Mesodermal cell (in vitro differentiated cells): ENCODE results near the gene TIFAB.

Experiments used
- H3K27ac ChIP-seq: 2 replicates; pipeline ENCODE4 v1.7.0; 2013; ENCODE audit warnings: mild to moderate bottlenecking, low read depth, low read length, moderate library complexity; ENCODE audit not compliant: severe bottlenecking
- H3K36me3 ChIP-seq: 2 replicates; pipeline ENCODE4 v1.7.1; 2013; ENCODE audit warnings: mild to moderate bottlenecking, low read length, moderate library complexity; ENCODE audit not compliant: control insufficient read depth, insufficient read depth
- H3K4me1 ChIP-seq: one replicate; pipeline ENCODE4 v1.7.1; 2013; ENCODE audit warnings: mild to moderate bottlenecking, low read length; ENCODE audit not compliant: insufficient read depth, control insufficient read depth, poor library complexity, severe bottlenecking
- H3K4me3 ChIP-seq: 2 replicates; pipeline ENCODE4 v1.7.0; 2013; ENCODE audit warnings: low read length, control low read depth, mild to moderate bottlenecking; ENCODE audit not compliant: insufficient read depth, poor library complexity, severe bottlenecking; ENCODE audit errors: extremely low read depth
- H3K9me3 ChIP-seq: 2 replicates; pipeline ENCODE4 v1.7.1; 2013; ENCODE audit warnings: mild to moderate bottlenecking, low read length, moderate library complexity; ENCODE audit not compliant: control insufficient read depth
- WGBS, 2 experiments: methylation state at CpG; one replicate each; pipeline ENCODE4 v1.1.5; 2013; ENCODE audit warnings: missing lambda C conversion rate in 2 of 2; ENCODE audit not compliant: insufficient coverage in 2 of 2; 5-methylcytosine and 5-hydroxymethylcytosine counted together

Gene TIFAB

DNA sequence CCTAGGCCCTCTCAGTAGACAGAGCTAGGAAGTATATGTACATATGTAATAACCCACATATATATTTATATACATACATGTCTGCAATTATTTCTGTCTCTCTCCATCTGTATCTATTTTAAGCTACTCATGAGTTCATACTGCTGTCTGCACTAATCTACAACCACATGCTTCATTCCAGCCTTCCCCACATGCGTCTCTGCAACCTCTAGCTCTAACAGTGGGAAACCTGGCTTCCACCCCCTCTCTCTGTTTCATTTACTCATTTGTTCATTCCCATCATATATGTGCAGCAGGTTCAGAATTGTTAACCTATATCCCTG is 28.3 kb downstream of the TIFAB start:
- H3K4me1 ChIP-seq, result peaks cover 18% of the 10 kb centered on the region
- peak overlapping the region; percentile 83 for H3K27ac ChIP-seq
- WGBS, 2 experiments, result 100% methylated on average over 1 of the region's 1 CpG

DNA sequence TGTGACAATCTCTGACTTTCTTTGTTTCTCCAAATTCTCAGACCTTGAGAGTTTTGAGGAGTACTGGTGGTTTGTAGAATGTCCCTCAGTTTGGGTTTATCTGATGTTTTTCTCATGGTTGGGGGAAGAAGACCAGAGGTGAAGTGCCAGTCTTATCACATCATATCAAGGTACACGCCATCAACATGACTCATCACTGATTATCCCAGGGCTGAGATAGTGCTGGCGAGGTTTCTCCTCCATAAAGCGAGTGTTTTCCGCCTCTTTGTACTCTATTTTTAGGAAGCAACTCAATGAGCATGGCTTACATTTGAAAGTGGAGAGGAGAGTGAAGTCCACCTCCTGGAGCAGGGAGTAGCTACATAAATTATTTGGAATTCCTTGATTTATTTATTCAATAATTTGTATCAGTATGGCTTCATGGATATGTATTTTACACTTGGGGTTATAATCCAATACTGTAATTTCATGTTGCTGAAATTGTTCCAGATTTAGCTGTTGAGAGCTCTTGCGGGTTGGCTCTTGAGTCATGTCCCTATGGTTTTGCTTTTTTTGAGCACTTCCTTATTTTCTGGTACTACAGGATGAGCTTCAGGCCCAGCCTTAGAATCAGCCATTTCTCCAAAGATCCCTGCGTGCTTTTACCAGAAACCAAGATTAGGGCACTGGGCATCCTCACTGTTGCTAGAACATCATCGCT is 28.9 kb downstream of the TIFAB start:
- no peaks in the 10 kb centered on the region for H3K36me3 ChIP-seq
- no peak overlapping the region for H3K4me3 ChIP-seq
- H3K27ac ChIP-seq, result peak overlapping the region; percentile 83
- WGBS, 2 experiments, result 100% methylated on average over 2 of the region's 7 CpGs
- H3K4me1 ChIP-seq, result peaks cover 18% of the 10 kb centered on the region
- peaks cover 12% of the 10 kb centered on the region for H3K9me3 ChIP-seq

More for the DNA sequence above, 28.3 kb downstream of the TIFAB start:
- no peak overlapping the region for H3K4me3 ChIP-seq
- peaks cover 15% of the 10 kb centered on the region for H3K9me3 ChIP-seq
- no peaks in the 10 kb centered on the region for H3K36me3 ChIP-seq

DNA sequence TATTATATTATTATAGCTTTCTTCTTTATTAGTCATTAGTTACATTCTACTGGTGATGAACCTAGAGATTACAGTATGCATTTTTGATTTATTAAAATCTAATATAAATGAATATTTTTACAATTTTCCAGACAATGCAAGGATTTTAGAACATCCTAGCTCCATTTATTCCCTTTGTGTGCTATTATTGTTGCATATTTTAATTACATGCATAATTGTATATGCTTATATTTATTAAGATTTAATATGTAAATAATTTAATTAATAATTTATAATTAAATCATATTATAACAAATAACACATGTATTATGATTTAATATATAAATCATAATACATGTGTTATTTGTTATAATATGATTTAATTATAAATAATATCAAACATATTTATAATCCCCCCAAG is 29.7 kb downstream of the TIFAB start:
- Histone ChIP-seq H3K4me1 (peaks cover 18% of the 10 kb centered on the region), H3K9me3 (peaks cover 3% of the 10 kb centered on the region), H3K27ac (no peak overlapping the region), H3K36me3 (no peaks in the 10 kb centered on the region), H3K4me3 (no peak overlapping the region)

DNA sequence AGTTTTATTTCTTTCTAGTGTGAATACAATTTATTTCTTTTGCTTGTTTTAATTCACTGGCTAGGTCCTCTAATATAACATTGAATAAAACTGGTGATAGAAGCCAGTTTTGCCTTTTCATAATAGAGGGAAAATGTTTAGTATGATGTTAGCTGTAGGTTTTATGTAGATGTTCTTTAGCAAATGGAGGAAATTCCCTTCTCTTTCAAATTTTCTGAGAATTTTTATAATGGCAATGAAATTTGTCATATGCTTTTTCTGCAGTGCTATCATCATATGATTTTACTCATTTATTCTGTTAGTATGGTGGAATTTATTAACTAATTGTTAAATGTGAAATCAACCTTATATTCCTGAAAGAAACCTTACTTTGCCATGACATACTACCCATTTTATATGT is 35.1 kb downstream of the TIFAB start:
- Histone ChIP-seq H3K4me1 (no peaks in the 10 kb centered on the region), H3K4me3 (no peak overlapping the region), H3K36me3 (no peaks in the 10 kb centered on the region), H3K27ac (no peak overlapping the region), H3K9me3 (peaks cover 3% of the 10 kb centered on the region)

DNA sequence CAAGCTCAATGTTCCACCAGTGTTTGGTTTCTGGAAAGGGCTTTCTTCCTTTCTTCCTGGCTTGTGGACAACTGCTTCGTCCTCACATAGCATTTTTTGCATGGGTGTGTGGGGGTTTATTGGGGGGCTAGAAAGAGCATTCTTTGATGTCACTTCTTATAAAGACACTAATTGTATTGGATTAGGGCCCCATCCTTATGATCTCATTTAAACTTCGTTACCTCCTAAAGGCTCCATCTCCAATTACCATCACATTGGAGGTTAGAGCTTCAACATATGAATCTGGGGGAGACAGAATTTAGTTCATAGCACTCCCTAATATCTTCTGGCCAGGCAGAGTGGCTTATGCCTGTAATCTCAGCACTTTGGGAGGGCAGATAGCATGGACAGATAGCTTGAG is 47.1 kb downstream of the TIFAB start:
- no peak overlapping the region for H3K27ac ChIP-seq
- H3K4me3 ChIP-seq, result no peak overlapping the region
- peaks cover 8% of the 10 kb centered on the region for H3K4me1 ChIP-seq
- no peaks in the 10 kb centered on the region for H3K9me3 ChIP-seq
- no CpG with 5 or more reads among the region's 2 CpGs for WGBS, 2 experiments
- no peaks in the 10 kb centered on the region for H3K36me3 ChIP-seq

DNA sequence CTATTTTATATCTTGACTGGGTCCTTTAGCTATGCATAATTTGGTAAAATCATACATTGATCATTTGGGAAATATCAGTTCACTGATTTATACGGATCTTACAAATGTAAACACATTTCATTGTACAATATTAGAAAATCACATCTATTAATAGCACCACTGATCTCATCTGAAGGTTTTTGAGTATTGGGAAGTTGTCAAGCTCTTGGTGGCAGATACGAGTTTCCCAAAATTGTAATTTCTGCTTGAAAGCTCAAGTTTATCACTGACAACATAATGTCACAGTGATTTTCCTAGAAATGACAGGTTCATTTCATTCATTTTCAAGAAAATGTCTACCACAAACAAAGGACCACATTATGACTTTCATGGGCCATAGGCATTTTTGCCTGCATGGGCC is 50.1 kb downstream of the TIFAB start:
- Histone ChIP-seq H3K4me3 (no peak overlapping the region), H3K4me1 (peaks cover 22% of the 10 kb centered on the region), H3K36me3 (no peaks in the 10 kb centered on the region), H3K9me3 (no peaks in the 10 kb centered on the region), H3K27ac (no peak overlapping the region)
- WGBS, 2 experiments, result no CpG with 5 or more reads among the region's 2 CpGs

DNA sequence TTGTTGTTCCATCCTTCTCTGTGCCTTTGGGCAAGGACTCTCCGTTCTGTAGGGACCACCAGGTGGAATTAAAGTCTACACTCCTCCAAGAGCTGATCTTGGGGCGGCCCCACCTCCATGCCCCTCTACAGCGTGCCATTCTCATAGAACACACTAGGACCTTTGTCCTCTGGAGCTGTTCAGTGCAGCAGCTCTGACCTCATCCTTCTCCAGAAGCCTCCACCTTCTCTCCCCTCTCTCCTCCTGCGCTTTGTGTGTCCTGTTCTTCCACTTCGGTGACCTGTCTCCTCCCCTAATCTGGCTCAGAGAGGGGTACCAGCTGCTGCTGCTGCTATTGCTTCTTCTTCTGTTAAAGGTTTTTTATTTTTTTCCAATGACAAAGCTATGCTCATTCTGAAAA is 51.3 kb downstream of the TIFAB start:
- WGBS, 2 experiments, result 8 to 22% methylated on average over 2 to 5 of the region's 5 CpGs
- Histone ChIP-seq H3K4me3 (no peak overlapping the region), H3K27ac (no peak overlapping the region), H3K9me3 (no peaks in the 10 kb centered on the region), H3K36me3 (peaks cover 1% of the 10 kb centered on the region), H3K4me1 (peaks cover 25% of the 10 kb centered on the region)

DNA sequence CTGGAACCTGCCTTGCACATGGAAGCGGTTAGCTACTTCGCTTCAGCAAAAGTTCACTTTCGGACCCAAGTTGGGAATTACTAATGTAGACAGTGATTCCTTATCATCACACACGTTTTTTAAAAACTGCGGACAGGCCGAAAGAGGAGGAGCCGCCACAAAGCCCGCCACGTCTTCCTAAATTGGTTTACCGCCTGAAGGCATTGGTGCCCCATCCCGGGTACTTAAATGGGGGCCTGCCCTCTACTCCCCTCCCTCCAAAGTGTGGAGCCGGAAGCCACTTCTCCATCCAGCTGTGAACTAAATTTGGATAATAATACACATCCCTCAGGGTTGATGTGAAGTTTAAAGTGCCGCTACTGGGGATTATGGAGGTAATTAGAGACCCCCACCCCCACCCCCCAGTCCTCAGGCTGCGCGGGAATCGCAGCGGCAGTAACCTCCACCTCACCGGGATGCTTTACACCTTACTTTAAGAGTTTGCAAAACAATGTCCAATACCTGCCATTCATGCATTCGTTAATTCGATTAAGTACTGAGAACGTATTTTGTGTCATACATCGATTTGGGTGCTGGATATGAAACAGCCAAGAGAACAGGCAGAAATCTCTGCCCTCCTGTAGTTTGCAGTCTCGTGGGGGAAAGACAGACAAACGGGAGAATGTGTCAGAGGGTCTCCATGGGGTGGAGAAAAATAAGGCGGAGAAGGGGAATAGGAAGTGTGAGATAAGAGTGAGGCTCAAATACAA is 52.2 kb downstream of the TIFAB start:
- peak overlapping the region; percentile 83 for H3K4me3 ChIP-seq
- H3K27ac ChIP-seq, result peak overlapping the region; percentile 77
- peaks cover 10% of the 10 kb centered on the region for H3K36me3 ChIP-seq
- H3K4me1 ChIP-seq, result peaks cover 25% of the 10 kb centered on the region
- no peaks in the 10 kb centered on the region for H3K9me3 ChIP-seq
- 5 to 11% methylated on average over 12 to 16 of the region's 25 CpGs for WGBS, 2 experiments

DNA sequence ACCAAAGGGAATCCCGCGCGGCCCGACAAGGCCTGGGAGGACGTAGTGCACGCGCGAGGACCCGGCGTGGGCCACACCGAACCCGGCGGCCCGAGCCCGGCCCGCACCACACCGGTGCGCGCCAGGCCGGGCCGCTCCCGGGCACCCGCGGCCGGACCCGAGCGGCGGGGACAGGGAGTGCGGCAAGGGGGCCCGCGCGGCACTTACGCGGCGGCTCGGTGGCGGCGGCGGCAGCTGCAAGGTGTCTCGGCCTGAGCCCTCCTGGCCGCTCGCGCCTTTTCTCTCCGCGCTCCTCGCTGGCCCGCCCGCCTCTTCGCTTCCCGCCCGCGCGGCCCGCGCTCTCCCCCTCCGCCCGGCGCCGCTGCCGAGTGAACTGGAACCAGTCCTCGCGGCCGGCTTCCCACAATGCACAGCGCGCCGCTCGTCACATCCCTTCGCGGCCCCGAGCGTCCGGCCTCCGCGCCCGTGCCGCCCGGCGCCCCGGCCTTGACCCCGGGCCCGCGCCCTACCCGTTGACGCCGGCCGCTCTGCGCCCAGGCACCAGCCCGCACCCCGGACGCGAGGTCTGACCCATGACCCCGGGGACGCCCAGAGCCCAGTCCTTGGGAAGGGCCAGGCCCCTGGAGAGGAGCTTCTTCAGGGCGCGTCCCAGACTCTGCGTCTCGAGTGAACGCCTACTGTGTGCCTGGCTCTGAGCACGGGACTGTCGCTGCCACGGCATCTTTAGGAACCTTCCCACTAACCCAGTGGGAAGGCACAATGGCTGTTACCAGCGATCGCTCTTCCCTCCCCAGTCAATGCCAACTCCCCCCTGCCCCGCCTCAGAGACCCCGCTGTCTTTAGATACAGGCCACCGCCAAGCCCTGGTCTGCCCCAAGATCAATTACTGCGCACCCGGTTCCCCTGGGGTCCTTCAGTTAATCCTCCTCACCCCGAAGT is 53.0 kb downstream of the TIFAB start, which contains the start of gene MACROH2A1:
Gene MACROH2A1 (minus strand): TSS at position 377 of the 939 bp plus-strand sequence. CDS start 10,138 bp downstream, outside the sequence.
- H3K4me1 ChIP-seq, result peaks cover 25% of the 10 kb centered on the region
- H3K9me3 ChIP-seq, result no peaks in the 10 kb centered on the region
- WGBS, 2 experiments, result 0% methylated on average over 91 to 98 of the region's 109 CpGs
- H3K27ac ChIP-seq, result peak within 1 kb of the TSS; percentile 77
- peaks cover 10% of the 10 kb centered on the region for H3K36me3 ChIP-seq
- H3K4me3 ChIP-seq, result peak within 1 kb of the TSS; percentile 83

DNA sequence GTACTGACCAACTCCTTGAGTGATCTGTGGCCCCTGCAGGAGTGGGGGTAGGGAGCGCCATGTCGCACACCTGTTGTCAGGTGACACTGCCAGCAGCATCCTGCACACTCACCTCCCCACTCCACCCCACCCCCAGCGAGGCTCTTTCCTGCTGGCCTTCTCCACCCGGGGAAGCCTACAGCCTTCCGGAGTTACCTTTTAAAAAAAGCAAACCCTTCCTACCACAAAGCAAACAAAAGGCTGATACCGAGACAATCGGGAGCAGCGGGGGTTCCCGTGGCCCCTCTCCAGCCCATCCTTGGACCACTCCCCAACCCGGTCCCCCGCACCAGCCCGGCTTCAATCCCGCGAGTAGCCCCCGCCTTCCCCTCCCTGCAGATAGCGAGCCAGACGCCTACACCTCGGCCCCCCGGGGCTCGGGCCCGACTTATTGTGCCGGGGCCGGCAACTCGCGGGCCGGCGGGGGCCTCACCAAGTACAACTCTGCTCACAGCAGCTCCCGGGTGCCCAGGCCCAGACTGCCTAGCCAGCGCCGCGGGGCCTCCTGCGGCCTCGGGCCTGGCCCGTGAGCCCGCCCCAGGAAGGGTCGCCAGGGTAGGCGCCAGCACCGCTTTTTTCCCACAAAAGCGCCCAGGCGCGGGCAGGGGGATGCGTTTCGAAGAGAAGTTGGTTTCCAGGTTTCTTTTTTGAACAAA is 53.8 kb downstream of the TIFAB start:
- Histone ChIP-seq H3K36me3 (peaks cover 15% of the 10 kb centered on the region), H3K9me3 (no peaks in the 10 kb centered on the region), H3K4me1 (peaks cover 25% of the 10 kb centered on the region), H3K27ac (peak overlapping the region; percentile 72), H3K4me3 (peak overlapping the region; percentile 83)
- 0% methylated on average over 30 to 35 of the region's 43 CpGs for WGBS, 2 experiments
